ENCODE measurements around the gene GRID1. TPM values are rescaled to one million over a fixed set of nuclear protein-coding genes. Genes with fewer than 3 reads are reported as not detected.

GRID1 gene
- total and polyA plus RNA-seq, 9 of the 15 experiments (the other 6 are each of a cell fraction or from before 2014, with no cell fraction given): 0.01 to 7.2 (median 1.2) TPM

GRCh38 chr10:85649461-85649860 lies 717.1 kb downstream of the GRID1 start (continued):
- TF ChIP-seq ZNF140 (CRISPR knock-in tag; IDR thresholded peaks at IDR 0.05): no peak
- no peak for TF ChIP-seq ID3 (CRISPR knock-in tag; IDR thresholded peaks at IDR 0.05)
- TF ChIP-seq ID3 (tag; IDR thresholded peaks at IDR 0.05): no peak
- no peak for TF ChIP-seq MED1 (CRISPR knock-in tag; IDR thresholded peaks at IDR 0.05; ENCODE audit: borderline replicate concordance)
- no peak for TF ChIP-seq THRA (IDR thresholded peaks at IDR 0.05)
- no peak for TF ChIP-seq FOXK2 (conservative IDR thresholded peaks at IDR 0.05 in 1 of 2, IDR thresholded peaks at IDR 0.05 in 1 of 2; ENCODE audit: low read depth in 2 of 2)
- TF ChIP-seq E2F1 (CRISPR knock-in tag; IDR thresholded peaks at IDR 0.05): no peak
- no peak for TF ChIP-seq SRF (CRISPR knock-in tag; IDR thresholded peaks at IDR 0.05)
- TF ChIP-seq JUND (IDR thresholded peaks at IDR 0.05; ENCODE audit: borderline replicate concordance, low read depth, low read length): no peak
- TF ChIP-seq JUND (tag; IDR thresholded peaks at IDR 0.05; ENCODE audit: borderline replicate concordance, low read depth, low read length): no peak
- no peak for TF ChIP-seq FOXA3 (CRISPR knock-in tag; conservative IDR thresholded peaks at IDR 0.05 in 1 of 2, IDR thresholded peaks at IDR 0.05 in 1 of 2)
- TF ChIP-seq ARID2 (IDR thresholded peaks at IDR 0.05): no peak
